ENCODE results near the gene ZNF593OS.

Gene ZNF593OS

DNA sequence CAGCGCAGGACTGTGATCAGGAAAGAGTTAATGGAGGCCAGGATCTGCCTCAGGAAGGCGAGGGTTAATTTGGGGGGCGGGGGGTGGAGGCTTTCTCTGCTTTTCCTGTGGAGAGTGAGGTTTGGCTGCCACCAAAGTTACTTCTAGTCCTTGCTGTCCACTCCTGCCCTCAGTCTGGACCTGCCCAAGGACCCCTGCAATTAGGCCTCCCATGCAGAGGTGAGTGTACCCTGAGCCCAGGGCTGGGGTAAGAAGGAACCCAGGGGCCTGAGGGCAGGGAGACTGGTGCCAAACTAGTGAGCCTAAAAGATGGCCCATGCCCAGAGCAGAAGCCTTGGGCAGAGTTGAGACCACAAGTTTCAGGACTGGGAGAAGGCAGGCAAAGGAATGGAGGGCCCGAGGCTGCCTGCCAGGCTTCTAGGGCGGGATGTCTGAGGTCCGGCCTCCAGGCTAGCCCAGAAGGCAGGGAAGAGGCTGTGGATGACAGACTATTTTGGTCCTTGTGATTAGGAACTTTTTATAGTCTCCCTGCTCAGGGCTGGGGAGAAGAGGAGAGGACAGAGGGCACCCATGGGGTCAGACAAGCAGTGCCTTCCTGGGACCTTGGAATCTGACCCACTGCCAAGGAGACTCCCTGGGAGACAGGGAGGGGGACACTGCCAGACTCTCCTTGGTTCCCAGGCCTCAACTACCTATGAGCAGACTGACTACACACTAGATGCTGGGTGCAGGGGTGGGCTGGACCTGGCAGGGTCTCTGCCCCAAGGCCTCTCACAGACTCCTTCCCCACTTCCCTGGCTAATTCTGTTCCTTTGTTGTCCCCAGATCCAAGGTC lies 12.5 kb downstream of the ZNF593OS start, which contains the start of gene FAM110D:
TSS of gene FAM110D (plus strand) at position 172 of the 835 bp plus-strand sequence. CDS start 2,213 bp downstream, outside the sequence.
- no peak for DNase-seq (ENCODE audit: low read depth in 2 of 2)

- DNase-seq (ENCODE audit: low read depth in 2 of 2) = no peak
Measured at GRCh38 chr1:26158271-26158907, 13.2 kb downstream of the ZNF593OS start.

- no peak for DNase-seq (ENCODE audit: low read depth in 2 of 2)
Measured at GRCh38 chr1:26156285-26157038, 15.2 kb downstream of the ZNF593OS start.

DNA sequence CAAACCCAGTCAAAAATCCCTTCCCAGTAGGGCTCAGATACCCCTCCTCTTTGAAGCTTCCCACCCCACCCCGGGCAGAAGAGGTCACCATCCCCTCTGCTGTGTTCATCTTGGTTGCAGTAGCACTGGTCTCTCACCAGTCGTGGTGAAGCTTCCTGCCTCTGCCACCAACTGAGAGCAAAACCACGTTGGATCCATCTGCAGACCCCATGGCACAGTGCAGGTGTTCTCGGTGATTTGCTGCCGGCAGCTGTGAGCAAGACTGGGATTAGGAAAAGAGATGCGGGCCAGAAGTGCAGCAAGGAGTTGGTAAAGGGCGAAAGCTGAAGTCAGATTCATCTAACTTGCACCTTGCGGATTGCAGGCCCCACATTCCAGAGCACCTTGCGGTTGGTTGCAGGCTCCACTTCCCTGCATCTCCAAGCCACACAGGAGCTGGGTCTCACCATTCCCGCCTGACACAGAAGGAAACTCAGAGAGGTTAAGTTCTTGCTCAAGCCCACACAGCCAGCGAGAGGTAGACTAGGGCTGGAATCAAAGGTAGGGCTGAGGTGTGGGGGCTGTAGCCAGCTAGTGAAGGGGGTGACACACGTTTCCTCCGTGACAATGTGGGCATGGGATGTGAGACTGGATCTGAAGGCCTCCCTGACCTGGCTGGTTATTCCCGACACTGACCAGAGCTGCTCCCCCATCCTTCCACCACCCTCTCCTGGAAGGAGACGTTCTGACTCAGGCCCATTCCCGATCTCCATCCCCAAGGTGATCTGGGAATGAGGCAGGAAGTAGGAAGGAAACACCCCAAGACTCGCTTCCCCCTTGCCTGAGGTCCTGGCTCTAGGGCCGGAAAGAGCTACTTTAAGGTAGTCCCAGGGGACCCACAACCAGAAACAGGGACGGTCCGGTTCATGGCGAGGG lies 16.0 kb downstream of the ZNF593OS start:
- no peak for DNase-seq (ENCODE audit: low read depth in 2 of 2)

DNA sequence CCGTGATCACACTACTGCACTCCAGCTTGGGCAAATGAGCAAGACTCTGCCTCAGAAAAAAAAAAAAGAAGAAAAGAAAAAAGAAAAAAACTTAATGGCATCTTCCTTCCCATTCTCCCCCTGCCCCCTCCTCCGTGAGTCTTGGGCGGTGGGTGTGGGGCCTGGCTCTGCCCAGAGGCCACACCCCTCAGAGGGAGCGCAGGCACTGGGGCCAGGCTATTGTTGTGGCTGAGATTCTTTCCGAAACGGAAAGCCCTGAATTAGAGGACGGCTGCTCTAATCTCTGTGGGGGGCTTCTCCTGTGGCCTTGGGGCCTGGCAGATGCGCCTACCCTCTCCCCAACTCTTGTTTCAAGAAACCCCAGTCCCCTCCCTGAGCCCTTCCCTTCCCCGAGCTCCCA lies 16.9 kb downstream of the ZNF593OS start:
- DNase-seq (ENCODE audit: low read depth in 2 of 2) = no peak

DNA sequence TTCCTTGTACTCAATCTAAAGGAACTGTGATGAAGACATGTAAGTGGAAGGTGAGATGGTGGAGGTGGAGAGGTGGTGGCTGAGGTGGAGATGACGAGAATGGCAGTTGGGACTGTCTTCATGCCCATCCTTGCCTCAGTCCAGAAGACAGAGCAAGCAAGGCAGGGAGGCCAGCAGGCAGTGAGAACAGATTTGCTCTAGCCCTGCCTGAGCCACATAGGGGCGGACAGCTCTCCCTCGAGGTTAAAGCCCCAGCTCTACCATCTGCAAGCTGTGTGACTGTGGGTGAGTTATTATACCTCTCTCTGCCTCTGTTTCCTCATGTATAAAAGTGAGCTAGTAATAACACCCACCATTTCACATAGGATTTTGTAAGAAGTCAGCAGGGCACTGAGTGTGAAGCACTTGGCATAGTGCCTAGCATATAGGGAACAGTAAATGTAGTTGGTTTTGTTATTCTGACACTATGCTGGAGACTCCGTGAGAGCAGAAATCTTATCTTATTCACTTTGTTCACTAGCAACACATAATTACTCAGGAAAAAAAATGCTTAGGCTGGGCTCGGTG lies 17.6 kb downstream of the ZNF593OS start:
- no peak for DNase-seq (ENCODE audit: low read depth in 2 of 2)

DNA sequence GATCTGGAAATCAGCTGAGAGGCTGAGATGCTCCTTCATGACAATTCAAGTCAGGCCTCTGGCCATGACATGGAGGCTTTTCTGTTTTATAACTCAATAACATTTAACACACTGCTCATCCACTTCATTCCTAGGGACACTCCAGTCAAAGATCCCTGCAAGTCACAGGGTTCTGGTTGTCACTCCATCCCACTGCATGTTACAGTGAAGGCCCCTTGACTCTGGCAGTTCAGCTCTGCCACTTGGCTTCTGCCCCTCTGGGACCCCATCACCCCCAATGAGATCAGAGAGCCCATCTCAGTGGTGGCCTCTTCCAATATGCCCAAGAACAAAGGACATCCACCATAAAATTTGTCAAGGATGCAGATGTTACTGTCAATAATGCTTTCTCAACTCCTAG lies 22.7 kb downstream of the ZNF593OS start:
- DNase-seq (ENCODE audit: low read depth in 2 of 2) = no peak

DNA sequence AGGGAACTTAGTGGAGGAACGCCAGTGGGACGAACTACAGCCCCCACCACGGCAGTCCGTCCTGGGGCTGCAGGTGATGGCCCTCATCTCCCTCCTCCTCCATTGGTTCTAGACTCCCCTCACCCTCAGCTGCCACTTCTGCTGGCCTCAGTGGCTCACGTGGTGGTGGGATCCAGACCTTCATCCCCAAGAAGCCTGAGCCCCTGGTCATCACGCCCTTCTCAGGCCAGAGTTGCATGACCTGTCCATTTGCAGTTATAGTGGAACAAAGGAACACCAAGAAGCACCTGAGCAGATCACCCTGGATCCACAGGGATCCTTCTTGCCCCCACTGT lies 25.7 kb downstream of the ZNF593OS start:
- no peak for DNase-seq (ENCODE audit: low read depth in 2 of 2)

- DNase-seq (ENCODE audit: low read depth in 2 of 2) = peak; percentile 53 to 65
Measured at GRCh38 chr1:26145041-26145959, 26.3 kb downstream of the ZNF593OS start.

GRCh38 chr1:26142159-26142558 lies 29.5 kb downstream of the ZNF593OS start:
- no peak for DNase-seq (ENCODE audit: low read depth in 2 of 2)

DNA sequence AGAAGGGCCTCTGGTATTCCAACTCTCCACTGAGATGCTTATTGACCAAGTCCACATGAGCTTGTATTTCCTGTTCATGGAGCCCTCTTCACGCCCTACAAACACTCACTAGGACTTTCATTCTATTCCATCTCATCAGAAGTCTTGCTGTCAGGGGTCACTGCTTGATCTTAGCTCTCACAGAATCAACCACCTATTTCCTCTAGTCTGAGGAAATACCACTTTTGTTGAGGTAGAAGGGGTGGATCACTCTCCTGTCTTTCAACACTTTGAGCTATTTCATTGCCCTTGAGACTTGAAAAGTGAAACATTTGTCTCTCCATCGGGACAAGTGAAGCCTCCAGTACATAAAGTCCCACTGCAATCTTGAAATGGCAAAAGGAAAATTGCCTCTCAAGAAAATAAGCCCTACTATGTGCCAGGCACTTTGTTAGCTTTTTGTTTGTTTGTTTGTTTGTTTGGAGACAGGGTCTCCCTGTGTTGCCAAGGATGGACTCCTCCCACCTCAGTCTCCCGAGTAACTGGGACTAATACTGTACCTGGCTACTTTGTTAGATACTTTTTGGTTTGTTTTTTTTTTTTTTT lies 32.6 kb downstream of the ZNF593OS start:
- no peak for DNase-seq (ENCODE audit: low read depth in 2 of 2)

GRCh38 chr1:26134466-26134865 lies 37.2 kb downstream of the ZNF593OS start:
- DNase-seq (ENCODE audit: low read depth in 2 of 2) = no peak

DNA sequence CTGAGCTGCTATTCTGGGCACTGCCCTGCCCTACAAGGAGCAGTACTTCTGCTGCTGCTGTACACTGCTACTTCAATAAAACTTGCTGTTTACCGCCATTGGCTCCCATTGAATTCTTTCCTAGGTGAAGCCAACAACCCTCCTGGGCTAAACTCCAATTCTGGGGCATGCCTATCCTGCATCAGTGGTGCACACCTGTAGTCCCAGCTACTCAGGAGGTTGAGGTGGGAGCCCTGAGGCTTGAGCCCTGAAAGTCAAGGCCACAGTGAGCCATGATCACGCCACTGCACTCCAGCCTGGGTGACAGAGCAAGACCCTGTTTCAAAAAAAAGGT lies 38.8 kb downstream of the ZNF593OS start:
- no peak for DNase-seq (ENCODE audit: low read depth in 2 of 2)

DNA sequence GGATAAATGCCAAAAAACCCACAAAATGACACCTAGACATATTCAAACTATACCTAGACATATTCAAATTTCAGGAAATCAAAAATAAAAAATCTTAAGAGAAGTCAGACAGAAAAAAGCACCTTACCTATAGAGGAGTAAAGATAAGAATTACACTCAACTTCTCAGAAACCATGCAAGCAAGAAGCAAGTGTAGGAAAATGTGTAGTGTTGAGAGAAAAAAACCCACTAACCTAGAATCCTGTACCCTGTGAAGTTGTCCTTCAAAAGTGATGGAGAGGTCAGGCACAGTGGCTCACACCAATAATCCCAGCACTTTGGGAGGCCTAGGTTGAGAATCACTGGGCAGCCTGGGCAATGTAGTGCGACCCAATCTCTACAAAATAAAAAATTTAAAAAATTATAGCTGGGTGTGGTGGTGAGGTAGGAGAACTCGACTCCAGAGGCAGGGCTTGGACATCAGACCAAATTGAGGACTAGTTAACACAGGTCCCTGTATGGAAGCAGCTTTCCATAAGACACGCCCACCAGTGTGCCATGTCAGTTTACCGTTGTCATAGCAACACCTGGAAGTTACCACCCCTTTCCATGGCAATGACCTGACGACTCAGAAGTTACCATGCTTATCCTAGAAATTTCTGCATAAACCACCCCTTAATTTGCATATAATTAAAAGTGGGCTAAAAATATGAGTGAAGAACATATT lies 39.4 kb downstream of the ZNF593OS start:
- no peak for DNase-seq (ENCODE audit: low read depth in 2 of 2)

DNA sequence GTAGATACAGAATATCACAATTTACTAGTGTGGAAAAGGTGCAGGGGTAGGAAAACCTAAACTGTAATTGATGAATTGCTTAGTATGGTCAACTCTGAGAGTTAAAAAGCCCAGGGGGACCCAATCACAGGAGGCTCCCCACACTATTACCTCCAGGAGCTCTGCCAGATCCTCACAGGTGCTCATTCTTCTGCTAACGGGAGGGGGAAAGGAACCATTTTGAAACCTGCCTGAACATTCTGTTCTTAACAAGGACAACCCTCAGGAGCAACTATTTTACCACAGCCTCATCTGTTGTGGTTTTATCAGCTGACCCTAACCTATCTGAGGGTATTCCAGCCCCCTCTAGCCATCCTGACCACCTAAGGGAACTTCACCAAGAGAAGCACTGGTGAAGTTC lies 40.9 kb downstream of the ZNF593OS start:
- DNase-seq (ENCODE audit: low read depth in 2 of 2) = no peak

GRCh38 chr1:26129778-26130177 lies 41.9 kb downstream of the ZNF593OS start:
- DNase-seq (ENCODE audit: low read depth in 2 of 2) = no peak

- no peak for DNase-seq (ENCODE audit: low read depth in 2 of 2)
Measured at GRCh38 chr1:26127235-26128163, 44.1 kb downstream of the ZNF593OS start.
